Endothelial cell of umbilical vein (primary cell): ENCODE results near the gene BANK1.

Experiments
- EZH2 ChIP-seq: IDR thresholded peaks from 2 replicates; pipeline ENCODE4 v1.6.1; 2012; ENCODE audit warnings: borderline replicate concordance, low read depth, mild to moderate bottlenecking, moderate library complexity, low read length, inconsistent platforms; ENCODE audit not compliant: severe bottlenecking
- TF ChIP-seq, protein P1 (sequence below), 2 donors: IDR thresholded peaks; 1 replicate in 1 of 2; 2 replicates in 1 of 2; pipeline ENCODE4 v1.5.1; 2011; ENCODE audit warnings: low read length in 2 of 2, mild to moderate bottlenecking in 2 of 2, moderate library complexity in 2 of 2, control low read depth in 1 of 2, inconsistent platforms in 1 of 2, low read depth in 1 of 2; ENCODE audit not compliant: insufficient read depth in 1 of 2; ENCODE audit errors: extremely low read depth in 1 of 2

DNA sequence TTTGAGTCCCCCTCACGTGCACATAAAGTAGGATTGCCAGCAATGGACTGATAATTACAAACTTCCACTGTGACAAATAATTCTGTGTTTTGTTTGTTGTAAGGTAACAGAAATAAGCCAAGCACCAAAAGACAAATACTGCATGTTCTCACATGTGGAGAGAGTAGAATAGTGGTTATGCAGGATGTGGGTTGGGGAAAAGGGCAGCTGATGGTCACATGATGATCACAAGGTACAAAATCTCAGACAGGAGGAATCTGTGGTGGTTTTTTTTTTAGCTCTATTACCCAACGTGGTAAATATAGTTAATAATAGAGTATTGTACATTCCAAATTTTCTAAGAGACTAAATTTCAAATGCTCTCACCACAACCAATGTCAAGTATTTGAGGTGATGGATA lies 182.3 kb downstream of the BANK1 start:
- no peak for TF ChIP-seq EZH2
- TF ChIP-seq, protein P1, sequence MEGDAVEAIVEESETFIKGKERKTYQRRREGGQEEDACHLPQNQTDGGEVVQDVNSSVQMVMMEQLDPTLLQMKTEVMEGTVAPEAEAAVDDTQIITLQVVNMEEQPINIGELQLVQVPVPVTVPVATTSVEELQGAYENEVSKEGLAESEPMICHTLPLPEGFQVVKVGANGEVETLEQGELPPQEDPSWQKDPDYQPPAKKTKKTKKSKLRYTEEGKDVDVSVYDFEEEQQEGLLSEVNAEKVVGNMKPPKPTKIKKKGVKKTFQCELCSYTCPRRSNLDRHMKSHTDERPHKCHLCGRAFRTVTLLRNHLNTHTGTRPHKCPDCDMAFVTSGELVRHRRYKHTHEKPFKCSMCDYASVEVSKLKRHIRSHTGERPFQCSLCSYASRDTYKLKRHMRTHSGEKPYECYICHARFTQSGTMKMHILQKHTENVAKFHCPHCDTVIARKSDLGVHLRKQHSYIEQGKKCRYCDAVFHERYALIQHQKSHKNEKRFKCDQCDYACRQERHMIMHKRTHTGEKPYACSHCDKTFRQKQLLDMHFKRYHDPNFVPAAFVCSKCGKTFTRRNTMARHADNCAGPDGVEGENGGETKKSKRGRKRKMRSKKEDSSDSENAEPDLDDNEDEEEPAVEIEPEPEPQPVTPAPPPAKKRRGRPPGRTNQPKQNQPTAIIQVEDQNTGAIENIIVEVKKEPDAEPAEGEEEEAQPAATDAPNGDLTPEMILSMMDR (IDR thresholded peaks at IDR 0.05; ENCODE audit: extremely low read depth in 1 of 2, insufficient read depth in 1 of 2, low read depth in 1 of 2, low read length in 2 of 2) = no peak
